A549 (cell line): Measurements from ENCODE around the gene ITGB8. TPM values are rescaled to one million over a fixed set of nuclear protein-coding genes. Genes with fewer than 3 reads are reported as not detected.

ENCODE experiments used
- ATAC-seq, 2 experiments: fragments of 200-7000 bp in 1 of 2; fragments of >200 bp in 1 of 2; cut with Nextera tagmentation in 1 of 2; cut with Tn5 transposase in 1 of 2; 3 replicates each; pipeline versions ENCODE4 v1.8.0 to v1.9.1; 2018 to 2020; ENCODE audit warnings: mild to moderate bottlenecking in 1 of 2, moderate library complexity in 1 of 2
- CTCF ChIA-PET: fragments of 300-600 bp; sonication (Branson Sonifier 250); formaldehyde crosslinking; extraction: SDS; loops from one replicate; lab custom pipeline; 2021; ENCODE audit warnings: antibody characterized with exemption, inconsistent platforms; lab: Yijun Ruan, JAX
- POLR2A ChIA-PET: fragments of 350-600 bp; formaldehyde crosslinking; extraction: SDS; loops from one replicate; lab custom pipeline; 2021; ENCODE audit warnings: antibody characterized with exemption, inconsistent platforms; lab: Yijun Ruan, JAX
- DNase-seq, 2 experiments: peaks; one replicate each; pipeline versions ENCODE4 v3.0.0 to v3.0.0-alpha.2; 2011 to 2016; ENCODE audit warnings: low read depth in 1 of 2, low spot score in 1 of 2
- FAIRE-seq: peaks from 2 replicates; lab custom pipeline; 2011; peaks lifted over from hg19 to GRCh38; lab: Jason Lieb, UNC
- H3K27ac ChIP-seq, 2 experiments: fragments of >200 bp; sonication (Bioruptor Twin); formaldehyde crosslinking; 3 replicates each; pipeline ENCODE4 v1.5.1; 2016 to 2017
- H3K4me1 ChIP-seq: fragments of >200 bp; sonication (Bioruptor Twin); formaldehyde crosslinking; 3 replicates; pipeline ENCODE4 v1.6.1; 2016
- H3K4me2 ChIP-seq: fragments of >200 bp; sonication (Bioruptor Twin); formaldehyde crosslinking; 3 replicates; pipeline ENCODE4 v1.6.1; 2016
- H3K4me3 ChIP-seq: fragments of >200 bp; sonication (Bioruptor Twin); formaldehyde crosslinking; 3 replicates; pipeline ENCODE4 v1.5.1; 2016
- H3K9me3 ChIP-seq: fragments of >200 bp; sonication (Bioruptor Twin); formaldehyde crosslinking; 3 replicates; pipeline ENCODE4 v1.6.1; 2016
- CBX2 ChIP-seq: fragments of 200-600 bp; sonication (generic); IDR thresholded peaks from 2 replicates; pipeline ENCODE4 v1.6.1; 2016; ENCODE audit warnings: low read depth, mild to moderate bottlenecking, borderline replicate concordance
- CTCF ChIP-seq: fragments of >200 bp; sonication (Bioruptor Twin); formaldehyde crosslinking; IDR thresholded peaks from 3 replicates; pipeline ENCODE4 v1.5.1; 2016
- EHF ChIP-seq: fragments of 250-450 bp; sonication (Bioruptor Pico); IDR thresholded peaks from 2 replicates; pipeline ENCODE4 v1.5.0; 2020; ENCODE audit warnings: mild to moderate bottlenecking
- EP300 ChIP-seq, 2 experiments: fragments of >200 bp; sonication (Bioruptor Twin); formaldehyde crosslinking; IDR thresholded peaks; 2 replicates in 1 of 2; 3 replicates in 1 of 2; pipeline ENCODE4 v1.6.1; 2016 to 2017
- ESRRA ChIP-seq: fragments of 150-350 bp; IDR thresholded peaks from 2 replicates; pipeline ENCODE4 v1.6.1; 2014; ENCODE audit warnings: mild to moderate bottlenecking, low read length, borderline replicate concordance
- FOXS1 ChIP-seq: fragments of 250-450 bp; sonication (Bioruptor Pico); IDR thresholded peaks from 2 replicates; pipeline ENCODE4 v1.5.0; 2020; ENCODE audit warnings: mild to moderate bottlenecking, moderate library complexity
- HES2 ChIP-seq: fragments of >200 bp; sonication (Bioruptor Twin); formaldehyde crosslinking; IDR thresholded peaks from 2 replicates; pipeline ENCODE4 v1.6.1; 2016
- HEYL ChIP-seq: fragments of 250-450 bp; sonication (Bioruptor Pico); IDR thresholded peaks from 2 replicates; pipeline ENCODE4 v1.8.0; 2021; ENCODE audit warnings: mild to moderate bottlenecking, moderate library complexity
- HMGXB4 ChIP-seq: fragments of 250-450 bp; sonication (Bioruptor Pico); IDR thresholded peaks from 2 replicates; pipeline ENCODE4 v1.5.0; 2021; ENCODE audit warnings: mild to moderate bottlenecking, moderate library complexity, borderline replicate concordance
- KDM5A ChIP-seq: fragments of 200-600 bp; sonication (generic); IDR thresholded peaks from 2 replicates; pipeline ENCODE4 v1.6.1; 2016; ENCODE audit warnings: antibody characterized with exemption, mild to moderate bottlenecking
- MAX ChIP-seq: IDR thresholded peaks from 2 replicates; pipeline ENCODE4 v1.6.1; 2012
- MYC ChIP-seq: IDR thresholded peaks from 2 replicates; pipeline ENCODE4 v1.6.1; 2012; ENCODE audit warnings: mild to moderate bottlenecking, inconsistent platforms, low read length, improper control_type of control experiment, borderline replicate concordance
- NFE2L2 ChIP-seq: fragments of 150-350 bp; conservative IDR thresholded peaks from 2 replicates; pipeline ENCODE4 v1.6.1; 2014; ENCODE audit warnings: low read length
- NPAS2 ChIP-seq: fragments of 250-450 bp; sonication (Bioruptor Pico); IDR thresholded peaks from 2 replicates; pipeline ENCODE4 v1.8.0; 2022; ENCODE audit warnings: mild to moderate bottlenecking, moderate library complexity, borderline replicate concordance
- PHF8 ChIP-seq: fragments of 200-600 bp; sonication (generic); IDR thresholded peaks from 2 replicates; pipeline ENCODE4 v1.6.1; 2016; ENCODE audit warnings: low read depth, mild to moderate bottlenecking, antibody characterized with exemption, moderate library complexity, borderline replicate concordance
- POLR2A ChIP-seq: IDR thresholded peaks from 2 replicates; pipeline ENCODE4 v1.6.1; 2012; ENCODE audit warnings: mild to moderate bottlenecking, low read length
- POLR2AphosphoS2 ChIP-seq: conservative IDR thresholded peaks from 2 replicates; pipeline ENCODE4 v1.6.1; 2012; ENCODE audit warnings: low read length, improper control_type of control experiment, inconsistent platforms
- RAD21 ChIP-seq, 2 experiments: fragments of >200 bp in 1 of 2; sonication (Bioruptor Twin) in 1 of 2; formaldehyde crosslinking in 1 of 2; IDR thresholded peaks in 1 of 2; conservative IDR thresholded peaks in 1 of 2; 2 replicates in 1 of 2; 3 replicates in 1 of 2; pipeline ENCODE4 v1.6.1; 2012 to 2018; ENCODE audit warnings: inconsistent platforms in 1 of 2
- RCOR1 ChIP-seq: fragments of 150-350 bp; IDR thresholded peaks from 2 replicates; pipeline ENCODE4 v1.6.1; 2014; ENCODE audit warnings: antibody characterized with exemption, low read length, low read depth
- TFCP2L1 ChIP-seq: fragments of 250-450 bp; sonication (Bioruptor Pico); IDR thresholded peaks from 2 replicates; pipeline ENCODE4 v1.5.0; 2021; ENCODE audit warnings: mild to moderate bottlenecking
- USF2 ChIP-seq: fragments of 450-650 bp; IDR thresholded peaks from 2 replicates; pipeline ENCODE4 v1.6.1; 2014; ENCODE audit warnings: antibody characterized with exemption
- ZFP36 ChIP-seq: fragments of 450-650 bp; IDR thresholded peaks from 2 replicates; pipeline ENCODE4 v1.6.1; 2014; ENCODE audit warnings: borderline replicate concordance; ENCODE audit not compliant: partially characterized antibody
- WGBS: methylation state at CpG from one replicate; pipeline ENCODE4 v1.1.6; 2017; ENCODE audit errors: missing lambda C conversion rate; 5-methylcytosine and 5-hydroxymethylcytosine counted together
- polyA plus RNA-seq, 4 experiments: library from polyadenylated mRNA; depleted of rRNA in 3 of 4; stranded (reverse); fragments of >200 nt; fragmentation: RNase III in 1 of 4; extraction: RNeasy Plus Mini Kit Qiagen cat#74134 plus additional on column Dnase treatment in 1 of 4; gene quantifications; 2 replicates in 3 of 4; 3 replicates in 1 of 4; pipeline ENCODE4 v1.2.3, GENCODE V29; 2011 to 2017

Gene ITGB8
- polyA plus RNA-seq, 2 of the 4 experiments (the other 2 are of a cell fraction): 0.39 to 0.67 TPM

- Histone ChIP-seq H3K4me2 (no peak overlapping the region), H3K9me3 (no peaks in the 10 kb centered on the region), H3K4me1 (peaks cover 11% of the 10 kb centered on the region), H3K4me3 (no peak overlapping the region), H3K27ac (no peak overlapping the region)
- POLR2A ChIA-PET: no interaction called here
- 67% methylated on average over 4 of the region's 4 CpGs for WGBS
- no peak for FAIRE-seq
- no peak for DNase-seq
- no peak for ATAC-seq
- TF ChIP-seq CBX2: no peak
- no peak for TF ChIP-seq HES2
- TF ChIP-seq TFCP2L1: no peak
- no peak for TF ChIP-seq KDM5A
- CTCF ChIA-PET: no interaction called here
These were observed 15.9 kb downstream of the ITGB8 start for GRCh38 chr7:20346577-20346976.

- TF ChIP-seq PHF8: no peak
- TF ChIP-seq FOXS1 (CRISPR knock-in tag): no peak
- TF ChIP-seq EP300 (IDR thresholded peaks at IDR 0.05): no peak
- no peak for TF ChIP-seq RAD21 (conservative IDR thresholded peaks at IDR 0.05 in 1 of 2, IDR thresholded peaks at IDR 0.05 in 1 of 2)
- no peak for TF ChIP-seq HEYL (CRISPR knock-in tag)
- no peak for TF ChIP-seq POLR2AphosphoS2
- TF ChIP-seq HMGXB4 (CRISPR knock-in tag): no peak
- no peak for TF ChIP-seq POLR2A
- no peak for TF ChIP-seq USF2
- TF ChIP-seq CBX2: no peak
- TF ChIP-seq EHF: no peak
- TF ChIP-seq RCOR1: no peak
- TF ChIP-seq NFE2L2: no peak
- TF ChIP-seq MYC: no peak
- TF ChIP-seq CTCF: no peak
- no peak for TF ChIP-seq ZFP36
- no peak for TF ChIP-seq MAX
- TF ChIP-seq NPAS2: no peak
- no peak for TF ChIP-seq ESRRA
- no peak overlapping the region for H3K27ac ChIP-seq
- FAIRE-seq (no peak), ATAC-seq (no peak), DNase-seq (no peak)
- peaks cover 22% of the 10 kb centered on the region for H3K4me1 ChIP-seq
- no peak overlapping the region for H3K4me3 ChIP-seq
- H3K4me2 ChIP-seq: no peak overlapping the region
- POLR2A ChIA-PET: no interaction called here
- CTCF ChIA-PET: no interaction called here
- H3K9me3 ChIP-seq: no peaks in the 10 kb centered on the region
These were observed 17.0 kb downstream of the ITGB8 start for GRCh38 chr7:20347680-20348079.
